Fibroblast of lung (primary cell): Measurements from ENCODE around the gene FHIT. TPM values are rescaled to one million over a fixed set of nuclear protein-coding genes. Genes with fewer than 3 reads are reported as not detected.

Experiments
- DNase-seq, 2 donors: peaks; one replicate each; pipeline versions ENCODE4 v3.0.0 to v3.0.0-alpha.2; 2010; ENCODE audit warnings: low read depth in 2 of 2
- H2AFZ ChIP-seq: 2 replicates; pipeline ENCODE4 v1.5.1; 2012; ENCODE audit warnings: low read length, control low read depth, inconsistent platforms
- H3K27ac ChIP-seq: 2 replicates; pipeline ENCODE4 v1.5.1; 2011; ENCODE audit warnings: low read length, control low read depth; ENCODE audit not compliant: insufficient read depth
- H3K27me3 ChIP-seq: 2 replicates; pipeline ENCODE4 v1.5.1; 2011; ENCODE audit warnings: mild to moderate bottlenecking, low read length; ENCODE audit not compliant: control insufficient read depth, insufficient read depth
- H3K36me3 ChIP-seq: 2 replicates; pipeline ENCODE4 v1.5.1; 2011; ENCODE audit warnings: low read length; ENCODE audit not compliant: control insufficient read depth, insufficient read depth
- H3K4me1 ChIP-seq: 2 replicates; pipeline ENCODE4 v1.5.1; 2011; ENCODE audit warnings: low read length; ENCODE audit not compliant: control insufficient read depth, insufficient read depth; ENCODE audit errors: extremely low read depth
- H3K4me2 ChIP-seq: 2 replicates; pipeline ENCODE4 v1.5.1; 2011; ENCODE audit warnings: low read length, control low read depth; ENCODE audit not compliant: insufficient read depth; ENCODE audit errors: extremely low read depth
- H3K4me3 ChIP-seq, 4 experiments: fragments of 200-600 bp in 1 of 4; sonication (generic) in 1 of 4; replicated peaks in 1 of 4; 2 replicates each; pipeline ENCODE4 v1.5.1; 2011 to 2016; ENCODE audit warnings: low read length in 4 of 4, low read depth in 3 of 4, mild to moderate bottlenecking in 3 of 4, control low read depth in 2 of 4, inconsistent platforms in 1 of 4, mixed read lengths in 1 of 4; ENCODE audit not compliant: insufficient read depth in 1 of 4; ENCODE audit errors: control extremely low read depth in 1 of 4
- H3K79me2 ChIP-seq: 2 replicates; pipeline ENCODE4 v1.5.1; 2012; ENCODE audit warnings: mild to moderate bottlenecking, low read length, inconsistent platforms; ENCODE audit not compliant: control insufficient read depth, insufficient read depth
- H3K9ac ChIP-seq: 2 replicates; pipeline ENCODE4 v1.5.1; 2011; ENCODE audit warnings: mild to moderate bottlenecking, low read length, control low read depth; ENCODE audit not compliant: insufficient read depth
- H3K9me3 ChIP-seq: 2 replicates; pipeline ENCODE4 v1.5.1; 2012; ENCODE audit warnings: low read depth, low read length; ENCODE audit not compliant: control insufficient read depth, insufficient read depth
- H4K20me1 ChIP-seq: 2 replicates; pipeline ENCODE4 v1.5.1; 2011; ENCODE audit warnings: low read length; ENCODE audit not compliant: control insufficient read depth, insufficient read depth; ENCODE audit errors: extremely low read depth
- CTCF ChIP-seq, 2 donors: IDR thresholded peaks in 1 of 2; conservative IDR thresholded peaks in 1 of 2; 1 replicate in 1 of 2; 2 replicates in 1 of 2; pipeline ENCODE4 v1.5.1; 2011 to 2012; ENCODE audit warnings: low read length in 2 of 2, control low read depth in 1 of 2, inconsistent platforms in 1 of 2, low read depth in 1 of 2, mild to moderate bottlenecking in 1 of 2
- EZH2 ChIP-seq: IDR thresholded peaks from 2 replicates; pipeline ENCODE4 v1.5.1; 2012; ENCODE audit warnings: low read length, control low read depth, mild to moderate bottlenecking; ENCODE audit errors: missing control alignments
- polyA plus RNA-seq, 2 donors: library from polyadenylated mRNA; depleted of rRNA in 1 of 2; stranded (reverse) in 1 of 2; unstranded in 1 of 2; fragments of >200 nt; gene quantifications; 2 replicates each; pipeline ENCODE4 v1.2.1, GENCODE V29; 2011 to 2012; ENCODE audit warnings: missing spikeins in 1 of 2
- total RNA-seq: library from RNA; depleted of rRNA; stranded (reverse); fragments of >200 nt; gene quantifications from 2 replicates; pipeline ENCODE4 v1.2.1, GENCODE V29; 2014

FHIT gene
- total and polyA plus RNA-seq, 2 donors (not counting 1 experiment from before 2014, with no cell fraction given): 0.79 to 2.1 TPM

GRCh38 chr3:60076331-60076730 is 1174.9 kb downstream of the FHIT start:
- no peak overlapping the region for H3K9ac ChIP-seq
- no peaks in the 10 kb centered on the region for H3K36me3 ChIP-seq
- no peaks in the 10 kb centered on the region for H3K4me1 ChIP-seq
- no peaks in the 10 kb centered on the region for H3K79me2 ChIP-seq
- H3K27ac ChIP-seq: no peak overlapping the region
- TF ChIP-seq EZH2 (no peak), CTCF (conservative IDR thresholded peaks at IDR 0.05 in 1 of 2, IDR thresholded peaks at IDR 0.05 in 1 of 2; ENCODE audit: low read depth in 1 of 2, low read length in 2 of 2) (no peak)
- no peak overlapping the region for H2AFZ ChIP-seq
- H3K4me3 ChIP-seq: peak overlapping the region in 1 of 4 experiments; percentile 37
- H3K27me3 ChIP-seq: no peaks in the 10 kb centered on the region
- no peaks in the 10 kb centered on the region for H4K20me1 ChIP-seq
- DNase-seq: peak; percentile 20 to 43
- no peaks in the 10 kb centered on the region for H3K9me3 ChIP-seq
- H3K4me2 ChIP-seq: no peak overlapping the region

GRCh38 chr3:60073942-60074341 is 1177.3 kb downstream of the FHIT start:
- Histone ChIP-seq H3K4me2 (no peak overlapping the region), H3K27ac (no peak overlapping the region), H3K79me2 (no peaks in the 10 kb centered on the region), H4K20me1 (no peaks in the 10 kb centered on the region), H2AFZ (no peak overlapping the region), H3K4me1 (no peaks in the 10 kb centered on the region), H3K36me3 (no peaks in the 10 kb centered on the region), H3K9me3 (no peaks in the 10 kb centered on the region), H3K4me3 (no peak overlapping the region), H3K9ac (no peak overlapping the region), H3K27me3 (no peaks in the 10 kb centered on the region)
- no peak for TF ChIP-seq CTCF (conservative IDR thresholded peaks at IDR 0.05 in 1 of 2, IDR thresholded peaks at IDR 0.05 in 1 of 2; ENCODE audit: low read depth in 1 of 2, low read length in 2 of 2)
- no peak for TF ChIP-seq EZH2
- no peak for DNase-seq

- H3K4me3 ChIP-seq: no peak overlapping the region
- no peaks in the 10 kb centered on the region for H3K79me2 ChIP-seq
- H3K9ac ChIP-seq: no peak overlapping the region
- no peak overlapping the region for H3K4me2 ChIP-seq
- no peak for DNase-seq
- no peaks in the 10 kb centered on the region for H3K27me3 ChIP-seq
- no peak overlapping the region for H2AFZ ChIP-seq
- no peaks in the 10 kb centered on the region for H4K20me1 ChIP-seq
- no peaks in the 10 kb centered on the region for H3K9me3 ChIP-seq
- H3K4me1 ChIP-seq: no peaks in the 10 kb centered on the region
- H3K36me3 ChIP-seq: no peaks in the 10 kb centered on the region
- H3K27ac ChIP-seq: no peak overlapping the region
- TF ChIP-seq CTCF (conservative IDR thresholded peaks at IDR 0.05 in 1 of 2, IDR thresholded peaks at IDR 0.05 in 1 of 2; ENCODE audit: low read depth in 1 of 2, low read length in 2 of 2) (no peak), EZH2 (no peak)
These were observed 1178.0 kb downstream of the FHIT start for GRCh38 chr3:60073228-60073627.
